ENCODE measurements around the gene SYNGR2. TPM values are rescaled to one million over a fixed set of nuclear protein-coding genes. Genes with fewer than 3 reads are reported as not detected.

Gene SYNGR2
- total RNA-seq, 1 donor from 2014 or later = 57.6 TPM

- no peak for DNase-seq (ENCODE audit: low spot score)
- no peak overlapping the region for H3K4me3 Mint-ChIP-seq (ENCODE audit: unreplicated experiment)
- H3K36me3 Mint-ChIP-seq (ENCODE audit: low read depth) = no peaks in the 10 kb centered on the region
- no peak for TF ChIP-seq CTCF (IDR thresholded peaks at IDR 0.05)
- H3K4me1 Mint-ChIP-seq (ENCODE audit: low read depth) = peaks cover 33% of the 10 kb centered on the region
- no peak overlapping the region for H3K27ac Mint-ChIP-seq (ENCODE audit: unreplicated experiment)
- no peaks in the 10 kb centered on the region for H3K27me3 Mint-ChIP-seq (ENCODE audit: low read depth)
- H3K9me3 Mint-ChIP-seq (ENCODE audit: low read depth) = no peaks in the 10 kb centered on the region
These were observed 16.5 kb downstream of the SYNGR2 start for GRCh38 chr17:78184868-78185267.

- peaks cover 3% of the 10 kb centered on the region for H3K36me3 Mint-ChIP-seq (ENCODE audit: low read depth)
These were observed 17.8 kb downstream of the SYNGR2 start for GRCh38 chr17:78185981-78186691.

GRCh38 chr17:78186692-78187595, 18.6 kb downstream of the SYNGR2 start, which contains the start of the genes AFMID and TK1:
Gene AFMID, plus strand, starts transcription at chr17:78187362. Its CDS starts 9 bp downstream, at chr17:78187371.
Gene TK1, minus strand, starts transcription at chr17:78187052. Its CDS starts 58 bp downstream, at chr17:78186994.
- peak; percentile 97 for DNase-seq (ENCODE audit: low spot score)
- H3K36me3 Mint-ChIP-seq (ENCODE audit: low read depth) = peaks cover 3% of the 10 kb centered on the region
- peak within 1 kb of the TSS; percentile 78 for H3K4me3 Mint-ChIP-seq (ENCODE audit: unreplicated experiment)

More at GRCh38 chr17:78185981-78186691, 17.8 kb downstream of the SYNGR2 start:
- Mint-ChIP-seq H3K27me3 (ENCODE audit: low read depth) (no peaks in the 10 kb centered on the region), H3K27ac (ENCODE audit: unreplicated experiment) (peak overlapping the region; percentile 17), H3K4me1 (ENCODE audit: low read depth) (peaks cover 27% of the 10 kb centered on the region), H3K9me3 (ENCODE audit: low read depth) (no peaks in the 10 kb centered on the region), H3K4me3 (ENCODE audit: unreplicated experiment) (peak overlapping the region; percentile 78)
- TF ChIP-seq CTCF (IDR thresholded peaks at IDR 0.05) = no peak
- no peak for DNase-seq (ENCODE audit: low spot score)

GRCh38 chr17:78196716-78197115, 28.3 kb downstream of the SYNGR2 start:
- no peak overlapping the region for H3K27ac Mint-ChIP-seq (ENCODE audit: unreplicated experiment)
- no peak for DNase-seq (ENCODE audit: low spot score)
- no peaks in the 10 kb centered on the region for H3K27me3 Mint-ChIP-seq (ENCODE audit: low read depth)
- peaks cover 4% of the 10 kb centered on the region for H3K36me3 Mint-ChIP-seq (ENCODE audit: low read depth)
- TF ChIP-seq CTCF (IDR thresholded peaks at IDR 0.05) = no peak
- peaks cover 25% of the 10 kb centered on the region for H3K4me1 Mint-ChIP-seq (ENCODE audit: low read depth)
- H3K9me3 Mint-ChIP-seq (ENCODE audit: low read depth) = no peaks in the 10 kb centered on the region
- H3K4me3 Mint-ChIP-seq (ENCODE audit: unreplicated experiment) = no peak overlapping the region

More at GRCh38 chr17:78186692-78187595, 18.6 kb downstream of the SYNGR2 start, which contains the start of the genes AFMID and TK1:
- no peaks in the 10 kb centered on the region for H3K27me3 Mint-ChIP-seq (ENCODE audit: low read depth)
- peak within 1 kb of the TSS; percentile 81 for H3K27ac Mint-ChIP-seq (ENCODE audit: unreplicated experiment)
- H3K9me3 Mint-ChIP-seq (ENCODE audit: low read depth) = no peaks in the 10 kb centered on the region
- H3K4me1 Mint-ChIP-seq (ENCODE audit: low read depth) = peaks cover 27% of the 10 kb centered on the region
- peak; percentile 94 for TF ChIP-seq CTCF (IDR thresholded peaks at IDR 0.05)
